ENCODE data around the gene DIRAS2.

The DIRAS2 gene

DNA sequence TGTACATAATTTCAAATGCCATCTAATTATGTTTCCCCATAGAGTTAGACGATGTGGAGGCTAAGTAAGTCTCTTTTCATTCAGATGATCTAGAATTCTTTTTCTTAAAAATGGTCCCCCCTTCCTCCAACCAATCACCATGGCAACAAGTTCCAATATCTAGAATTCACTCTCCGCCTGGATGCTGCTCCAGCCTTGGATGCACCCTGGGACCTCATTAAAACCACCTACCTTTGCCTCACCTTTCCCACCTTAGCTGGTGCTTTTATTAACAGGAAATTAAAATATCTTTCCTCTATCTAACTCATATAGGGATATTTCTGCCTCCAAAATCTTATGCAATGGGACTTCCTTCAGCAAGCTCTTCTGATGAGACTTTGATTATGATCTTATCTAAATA, 49.0 kb downstream of the DIRAS2 start:
- Histone ChIP-seq H3K23ac (ENCODE audit: low read length in 2 of 2) (no peak overlapping the region), H3K4ac (ENCODE audit: low read depth in 1 of 2, low read length in 2 of 2) (no peak overlapping the region), H2BK5ac (ENCODE audit: low read depth, low read length, poor library complexity, severe bottlenecking) (no peak overlapping the region), H3K27ac (ENCODE audit: low read length, poor library complexity, severe bottlenecking) (no peak overlapping the region), H3K4me2 (ENCODE audit: low read length, poor library complexity, severe bottlenecking) (no peak overlapping the region), H2AFZ (ENCODE audit: low read depth, low read length) (no peak overlapping the region), H3K79me1 (replicated peaks; ENCODE audit: low read length, poor library complexity, severe bottlenecking) (no peaks in the 10 kb centered on the region), H2BK12ac (ENCODE audit: low read length in 2 of 2) (no peak overlapping the region), H2BK15ac (ENCODE audit: low read depth, poor library complexity, severe bottlenecking) (no peak overlapping the region), H3K14ac (ENCODE audit: low read length in 2 of 2) (no peak overlapping the region), H3K4me3 (ENCODE audit: insufficient read depth in 1 of 2, low read depth in 1 of 2, low read length in 2 of 2) (no peak overlapping the region), H4K91ac (ENCODE audit: low read length) (no peak overlapping the region), H3K9me3 (ENCODE audit: control insufficient read depth, low read length) (no peaks in the 10 kb centered on the region), H3K36me3 (ENCODE audit: control insufficient read depth in 1 of 2, insufficient read depth in 2 of 2, low read depth in 1 of 2, low read length in 2 of 2) (no peaks in the 10 kb centered on the region), H3K9ac (ENCODE audit: low read length) (no peak overlapping the region), H3K27me3 (ENCODE audit: control insufficient read depth in 1 of 2, insufficient read depth in 1 of 2, low read length in 2 of 2) (no peaks in the 10 kb centered on the region), H3K4me1 (ENCODE audit: control insufficient read depth, insufficient read depth, low read depth, low read length) (no peaks in the 10 kb centered on the region), H4K8ac (ENCODE audit: low read length) (no peak overlapping the region), H2AK5ac (ENCODE audit: low read length, severe bottlenecking) (no peak overlapping the region), H2BK120ac (ENCODE audit: low read depth, low read length) (no peak overlapping the region), H3K18ac (ENCODE audit: low read depth in 1 of 2, low read length in 2 of 2) (no peak overlapping the region)
- WGBS, result 83% methylated on average over 2 of the region's 2 CpGs
- DNase-seq, result no peak

GRCh38 chr9:90580576-90580975, 62.0 kb downstream of the DIRAS2 start:
- Histone ChIP-seq H3K4me2 (ENCODE audit: low read length, poor library complexity, severe bottlenecking) (no peak overlapping the region), H3K4me1 (ENCODE audit: control insufficient read depth, insufficient read depth, low read depth, low read length) (no peaks in the 10 kb centered on the region)

GRCh38 chr9:90579181-90579580, 63.4 kb downstream of the DIRAS2 start:
- Histone ChIP-seq H3K14ac (ENCODE audit: low read length in 2 of 2) (no peak overlapping the region), H3K36me3 (ENCODE audit: control insufficient read depth in 1 of 2, insufficient read depth in 2 of 2, low read depth in 1 of 2, low read length in 2 of 2) (no peaks in the 10 kb centered on the region), H3K4me2 (ENCODE audit: low read length, poor library complexity, severe bottlenecking) (no peak overlapping the region), H3K27ac (ENCODE audit: low read length, poor library complexity, severe bottlenecking) (no peak overlapping the region), H4K91ac (ENCODE audit: low read length) (no peak overlapping the region), H3K4me1 (ENCODE audit: control insufficient read depth, insufficient read depth, low read depth, low read length) (no peaks in the 10 kb centered on the region), H4K8ac (ENCODE audit: low read length) (no peak overlapping the region), H2AK5ac (ENCODE audit: low read length, severe bottlenecking) (no peak overlapping the region), H3K4me3 (ENCODE audit: insufficient read depth in 1 of 2, low read depth in 1 of 2, low read length in 2 of 2) (no peak overlapping the region), H3K79me1 (replicated peaks; ENCODE audit: low read length, poor library complexity, severe bottlenecking) (no peaks in the 10 kb centered on the region), H3K27me3 (ENCODE audit: control insufficient read depth in 1 of 2, insufficient read depth in 1 of 2, low read length in 2 of 2) (no peaks in the 10 kb centered on the region), H2BK15ac (ENCODE audit: low read depth, poor library complexity, severe bottlenecking) (no peak overlapping the region), H3K9me3 (ENCODE audit: control insufficient read depth, low read length) (no peaks in the 10 kb centered on the region), H2BK5ac (ENCODE audit: low read depth, low read length, poor library complexity, severe bottlenecking) (no peak overlapping the region), H3K9ac (ENCODE audit: low read length) (no peak overlapping the region), H2AFZ (ENCODE audit: low read depth, low read length) (no peak overlapping the region), H3K23ac (ENCODE audit: low read length in 2 of 2) (no peak overlapping the region), H2BK12ac (ENCODE audit: low read length in 2 of 2) (no peak overlapping the region), H2BK120ac (ENCODE audit: low read depth, low read length) (no peak overlapping the region), H3K18ac (ENCODE audit: low read depth in 1 of 2, low read length in 2 of 2) (no peak overlapping the region), H3K4ac (ENCODE audit: low read depth in 1 of 2, low read length in 2 of 2) (no peak overlapping the region)
- 100% methylated on average over 1 of the region's 2 CpGs for WGBS
- DNase-seq, result no peak

More at GRCh38 chr9:90580576-90580975, 62.0 kb downstream of the DIRAS2 start:
- no peak overlapping the region for H3K4me3 ChIP-seq (ENCODE audit: insufficient read depth in 1 of 2, low read depth in 1 of 2, low read length in 2 of 2)
- no peaks in the 10 kb centered on the region for H3K79me1 ChIP-seq (replicated peaks; ENCODE audit: low read length, poor library complexity, severe bottlenecking)
- no peaks in the 10 kb centered on the region for H3K36me3 ChIP-seq (ENCODE audit: control insufficient read depth in 1 of 2, insufficient read depth in 2 of 2, low read depth in 1 of 2, low read length in 2 of 2)
- no peak overlapping the region for H3K9ac ChIP-seq (ENCODE audit: low read length)
- WGBS, result 78% methylated on average over 1 of the region's 2 CpGs
- H3K9me3 ChIP-seq (ENCODE audit: control insufficient read depth, low read length), result no peaks in the 10 kb centered on the region
- H3K14ac ChIP-seq (ENCODE audit: low read length in 2 of 2), result no peak overlapping the region
- H2AFZ ChIP-seq (ENCODE audit: low read depth, low read length), result no peak overlapping the region
- no peak overlapping the region for H3K27ac ChIP-seq (ENCODE audit: low read length, poor library complexity, severe bottlenecking)
- H3K27me3 ChIP-seq (ENCODE audit: control insufficient read depth in 1 of 2, insufficient read depth in 1 of 2, low read length in 2 of 2), result no peaks in the 10 kb centered on the region
- no peak overlapping the region for H2BK5ac ChIP-seq (ENCODE audit: low read depth, low read length, poor library complexity, severe bottlenecking)
- H3K4ac ChIP-seq (ENCODE audit: low read depth in 1 of 2, low read length in 2 of 2), result no peak overlapping the region
- H2AK5ac ChIP-seq (ENCODE audit: low read length, severe bottlenecking), result peak overlapping the region; percentile 9
- H4K91ac ChIP-seq (ENCODE audit: low read length), result no peak overlapping the region
- no peak overlapping the region for H3K18ac ChIP-seq (ENCODE audit: low read depth in 1 of 2, low read length in 2 of 2)
- H2BK12ac ChIP-seq (ENCODE audit: low read length in 2 of 2), result no peak overlapping the region
- no peak overlapping the region for H4K8ac ChIP-seq (ENCODE audit: low read length)
- no peak overlapping the region for H2BK15ac ChIP-seq (ENCODE audit: low read depth, poor library complexity, severe bottlenecking)
- H2BK120ac ChIP-seq (ENCODE audit: low read depth, low read length), result no peak overlapping the region
- no peak overlapping the region for H3K23ac ChIP-seq (ENCODE audit: low read length in 2 of 2)
- no peak for DNase-seq

DNA sequence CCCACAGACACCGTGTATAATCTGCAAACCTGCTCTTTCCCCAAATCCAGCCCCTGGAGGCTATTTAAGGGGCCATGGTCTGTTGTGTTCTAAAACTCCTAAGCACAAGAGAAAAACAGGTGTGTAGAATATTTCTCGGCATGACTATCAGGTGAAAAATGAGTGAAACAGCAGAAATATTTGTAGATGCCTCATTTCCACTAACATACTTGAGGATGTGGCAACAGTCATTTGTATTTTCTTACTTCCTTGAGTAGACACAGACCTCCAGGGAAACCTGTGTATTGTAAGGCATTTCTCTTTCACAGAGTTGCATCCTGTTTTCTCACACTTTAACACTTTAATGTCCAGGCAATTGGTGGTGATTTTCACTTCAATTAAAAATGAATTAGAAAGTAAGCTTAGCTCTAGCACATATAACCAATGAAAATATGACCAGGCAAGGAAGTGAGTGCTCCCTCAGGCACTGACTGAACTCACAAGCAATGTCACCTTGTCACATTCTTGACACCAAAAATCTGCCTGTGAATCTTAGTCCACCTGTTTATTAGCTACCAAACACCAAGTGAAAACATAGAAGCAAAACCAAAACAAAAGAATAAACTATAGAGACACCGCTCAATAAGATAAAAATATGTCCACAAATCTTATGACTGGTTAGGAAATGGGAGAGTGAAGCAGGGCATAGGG, 64.4 kb downstream of the DIRAS2 start:
- H3K9me3 ChIP-seq (ENCODE audit: control insufficient read depth, low read length), result no peaks in the 10 kb centered on the region
- H3K4ac ChIP-seq (ENCODE audit: low read depth in 1 of 2, low read length in 2 of 2), result no peak overlapping the region
- 94% methylated on average over 2 of the region's 3 CpGs for WGBS
- no peak overlapping the region for H2BK12ac ChIP-seq (ENCODE audit: low read length in 2 of 2)
- no peaks in the 10 kb centered on the region for H3K79me1 ChIP-seq (replicated peaks; ENCODE audit: low read length, poor library complexity, severe bottlenecking)
- H2AFZ ChIP-seq (ENCODE audit: low read depth, low read length), result no peak overlapping the region
- no peak overlapping the region for H3K27ac ChIP-seq (ENCODE audit: low read length, poor library complexity, severe bottlenecking)
- H3K4me1 ChIP-seq (ENCODE audit: control insufficient read depth, insufficient read depth, low read depth, low read length), result no peaks in the 10 kb centered on the region
- H2BK120ac ChIP-seq (ENCODE audit: low read depth, low read length), result no peak overlapping the region
- H3K4me2 ChIP-seq (ENCODE audit: low read length, poor library complexity, severe bottlenecking), result no peak overlapping the region
- peak overlapping the region; percentile 21 for H2AK5ac ChIP-seq (ENCODE audit: low read length, severe bottlenecking)
- no peak overlapping the region for H3K14ac ChIP-seq (ENCODE audit: low read length in 2 of 2)
- no peak overlapping the region for H3K9ac ChIP-seq (ENCODE audit: low read length)
- H4K91ac ChIP-seq (ENCODE audit: low read length), result no peak overlapping the region
- H2BK15ac ChIP-seq (ENCODE audit: low read depth, poor library complexity, severe bottlenecking), result no peak overlapping the region
- H3K23ac ChIP-seq (ENCODE audit: low read length in 2 of 2), result no peak overlapping the region
- H2BK5ac ChIP-seq (ENCODE audit: low read depth, low read length, poor library complexity, severe bottlenecking), result no peak overlapping the region
- no peak for DNase-seq
- no peaks in the 10 kb centered on the region for H3K27me3 ChIP-seq (ENCODE audit: control insufficient read depth in 1 of 2, insufficient read depth in 1 of 2, low read length in 2 of 2)
- no peaks in the 10 kb centered on the region for H3K36me3 ChIP-seq (ENCODE audit: control insufficient read depth in 1 of 2, insufficient read depth in 2 of 2, low read depth in 1 of 2, low read length in 2 of 2)
- H3K18ac ChIP-seq (ENCODE audit: low read depth in 1 of 2, low read length in 2 of 2), result no peak overlapping the region
- H3K4me3 ChIP-seq (ENCODE audit: insufficient read depth in 1 of 2, low read depth in 1 of 2, low read length in 2 of 2), result no peak overlapping the region
- no peak overlapping the region for H4K8ac ChIP-seq (ENCODE audit: low read length)
